ENCODE measurements around the gene MESP1. TPM values are rescaled to one million over a fixed set of nuclear protein-coding genes. Genes with fewer than 3 reads are reported as not detected.

MESP1 gene
- polyA plus RNA-seq, 1 experiment, result 0.49 TPM

DNA sequence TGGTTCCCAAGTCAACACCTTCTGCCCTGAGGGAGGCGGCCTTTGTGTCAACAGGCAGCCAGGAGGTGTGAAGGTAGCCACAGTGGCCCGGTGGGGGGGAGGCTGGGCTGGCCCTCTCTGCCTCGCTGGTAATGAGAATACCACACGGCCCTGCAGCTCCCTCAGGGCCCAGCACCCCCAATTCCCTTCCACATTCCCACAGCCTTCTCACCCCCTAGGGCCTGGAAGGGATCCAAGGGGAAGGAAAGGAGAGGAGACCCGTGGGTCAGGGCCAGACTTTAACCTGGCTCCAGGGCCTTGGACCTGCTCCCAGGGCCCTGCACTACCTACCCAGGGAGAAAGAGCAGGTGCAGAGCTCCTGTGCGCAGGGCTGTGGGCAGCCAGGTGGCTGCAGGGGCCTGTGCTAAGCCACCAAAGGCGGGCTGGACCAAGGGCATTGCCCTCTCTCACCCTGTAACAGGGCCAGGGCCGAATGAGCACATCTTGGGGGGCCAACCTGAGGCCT, 16.4 kb upstream of the MESP1 start:
- no peak for TF ChIP-seq CTCF (IDR thresholded peaks at IDR 0.05; ENCODE audit: insufficient read depth, low read depth, low read length)
- H3K4me3 ChIP-seq (ENCODE audit: low read depth, low read length), result no peak overlapping the region
- ChIA-PET CTCF (interaction anchor here (0.9 to 2.4 kb wide), 6 partner anchors 19 to 121 kb away, joined by 3 to 12 read pairs (median 6); no protein-coding TSS in a partner anchor), POLR2A (no interaction called here)
- H3K27me3 ChIP-seq (ENCODE audit: control insufficient read depth, insufficient read depth, low read length), result no peaks in the 10 kb centered on the region
- no peaks in the 10 kb centered on the region for H3K36me3 ChIP-seq (ENCODE audit: control insufficient read depth, insufficient read depth, low read length)
- DNase-seq (ENCODE audit: low read depth), result no peak

DNA sequence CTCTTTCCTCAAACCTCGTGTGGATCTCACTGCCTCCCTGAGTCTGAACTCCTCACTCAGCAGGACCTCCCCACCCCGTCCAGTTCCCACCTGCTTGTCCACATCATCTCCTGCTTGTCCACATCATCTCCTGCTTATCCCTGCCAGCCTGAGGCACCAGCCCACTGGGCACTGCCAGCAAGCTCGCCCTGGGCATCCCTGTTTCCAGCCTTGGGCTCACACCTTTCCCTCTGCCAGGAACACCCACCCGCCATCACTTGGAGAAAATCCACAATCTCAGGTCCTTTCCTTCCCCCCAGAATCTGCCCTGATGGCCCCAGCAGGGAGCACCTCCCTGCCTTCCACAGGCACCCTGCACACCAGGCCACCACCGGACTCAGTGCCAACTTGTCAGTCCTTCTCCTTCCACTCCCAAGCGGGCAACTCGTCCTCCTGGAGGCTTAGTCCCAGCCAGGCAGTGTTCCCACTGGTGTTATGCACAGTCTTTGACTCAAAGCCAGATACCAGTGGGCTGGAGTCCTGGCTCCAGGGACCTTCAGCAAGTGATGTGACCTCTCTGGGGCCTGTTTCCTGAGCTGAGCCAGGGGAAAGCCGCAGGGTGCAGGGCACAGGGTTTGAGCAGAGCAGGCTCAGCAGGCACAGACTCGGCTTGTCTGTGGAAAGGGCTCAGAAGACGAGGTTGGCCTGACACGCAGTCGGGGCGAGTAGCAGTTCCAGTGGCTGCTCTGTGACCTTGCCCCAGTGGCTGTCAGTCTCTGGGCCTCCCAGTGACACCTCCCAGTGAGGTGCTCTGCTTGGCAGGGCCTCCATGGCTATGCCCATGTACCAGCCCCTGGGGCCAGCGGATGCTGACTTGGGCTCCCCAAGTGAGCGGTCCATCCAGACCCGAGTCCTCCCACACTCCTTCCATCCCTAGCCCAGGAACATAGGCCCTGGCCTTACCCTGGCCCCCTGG, 15.6 kb upstream of the MESP1 start:
- TF ChIP-seq CTCF (IDR thresholded peaks at IDR 0.05; ENCODE audit: insufficient read depth, low read depth, low read length), result no peak
- no peak for DNase-seq (ENCODE audit: low read depth)
- Histone ChIP-seq H3K27me3 (ENCODE audit: control insufficient read depth, insufficient read depth, low read length) (no peaks in the 10 kb centered on the region), H3K4me3 (ENCODE audit: low read depth, low read length) (no peak overlapping the region), H3K36me3 (ENCODE audit: control insufficient read depth, insufficient read depth, low read length) (no peaks in the 10 kb centered on the region)
- ChIA-PET CTCF (interaction anchor here (0.9 to 2.4 kb wide), 4 partner anchors 97 to 110 kb away, joined by 3 to 10 read pairs (median 6); no protein-coding TSS in a partner anchor), POLR2A (no interaction called here)

DNA sequence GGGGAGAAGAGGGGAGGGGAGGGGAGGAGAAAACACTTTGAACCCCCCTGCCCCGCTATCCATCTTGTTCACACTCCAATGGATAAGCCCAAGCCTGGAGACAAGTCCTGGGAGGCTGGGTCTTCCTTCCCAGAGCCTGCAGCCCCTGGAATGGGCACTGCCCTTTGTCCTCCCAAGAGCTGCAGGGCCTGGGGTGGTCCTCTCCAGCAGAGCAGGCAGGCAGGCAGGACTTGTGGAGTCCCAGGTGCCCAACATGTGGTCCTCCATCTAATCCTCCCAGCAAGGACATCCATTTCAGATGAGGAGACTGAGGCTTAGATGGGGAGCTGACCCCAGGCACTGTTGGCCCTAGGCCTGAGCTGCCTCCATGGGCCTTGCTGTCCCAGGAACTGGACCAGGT, 14.6 kb upstream of the MESP1 start:
- ChIA-PET CTCF (interaction anchor here (0.9 kb wide), 1 partner anchor 109 kb away, joined by 3 read pairs; no protein-coding TSS in a partner anchor), POLR2A (no interaction called here)
- Histone ChIP-seq H3K4me3 (ENCODE audit: low read depth, low read length) (no peak overlapping the region), H3K36me3 (ENCODE audit: control insufficient read depth, insufficient read depth, low read length) (no peaks in the 10 kb centered on the region), H3K27me3 (ENCODE audit: control insufficient read depth, insufficient read depth, low read length) (no peaks in the 10 kb centered on the region)
- no peak for TF ChIP-seq CTCF (IDR thresholded peaks at IDR 0.05; ENCODE audit: insufficient read depth, low read depth, low read length)
- DNase-seq (ENCODE audit: low read depth), result no peak

DNA sequence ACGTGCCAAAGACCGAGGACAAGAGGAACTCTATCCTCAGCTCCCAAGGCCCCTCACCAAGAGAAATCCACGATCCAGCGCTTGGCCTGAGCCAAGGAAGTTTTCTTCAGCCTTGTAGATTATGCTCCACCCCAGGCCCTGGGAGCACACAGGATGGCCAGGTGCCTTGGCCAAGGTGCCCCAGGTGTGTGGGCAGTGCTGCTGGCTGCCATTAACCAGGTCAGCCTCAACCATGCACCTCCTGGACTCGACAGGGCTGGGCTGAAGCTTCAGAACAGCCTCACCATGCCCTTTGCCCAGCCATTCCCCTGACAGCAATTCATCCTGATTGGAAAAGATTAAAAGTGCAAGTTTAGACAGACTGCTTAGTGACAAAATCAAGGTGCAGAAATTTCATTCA, 10.9 kb upstream of the MESP1 start:
- no peaks in the 10 kb centered on the region for H3K27me3 ChIP-seq (ENCODE audit: control insufficient read depth, insufficient read depth, low read length)
- no peak for TF ChIP-seq CTCF (IDR thresholded peaks at IDR 0.05; ENCODE audit: insufficient read depth, low read depth, low read length)
- DNase-seq (ENCODE audit: low read depth), result no peak
- H3K36me3 ChIP-seq (ENCODE audit: control insufficient read depth, insufficient read depth, low read length), result no peaks in the 10 kb centered on the region
- ChIA-PET POLR2A (no interaction called here), CTCF (interaction anchor here (0.9 to 10.8 kb wide), 17 partner anchors 10 to 315 kb away, joined by 3 to 221 read pairs (median 13); partner anchors contain the start of genes ANPEP, MESP1 and MESP2)
- no peak overlapping the region for H3K4me3 ChIP-seq (ENCODE audit: low read depth, low read length)

Measured in BJ (cell line).